CD4-positive, alpha-beta T cell treated with Interleukin-1 beta for 1 hour (primary cell): ENCODE data around the gene LIPC.

Experiments used
- DNase-seq, 2 donors: peaks; one replicate each; pipeline ENCODE4 v3.0.0-alpha.2; 2020 to 2022

LIPC gene

DNA sequence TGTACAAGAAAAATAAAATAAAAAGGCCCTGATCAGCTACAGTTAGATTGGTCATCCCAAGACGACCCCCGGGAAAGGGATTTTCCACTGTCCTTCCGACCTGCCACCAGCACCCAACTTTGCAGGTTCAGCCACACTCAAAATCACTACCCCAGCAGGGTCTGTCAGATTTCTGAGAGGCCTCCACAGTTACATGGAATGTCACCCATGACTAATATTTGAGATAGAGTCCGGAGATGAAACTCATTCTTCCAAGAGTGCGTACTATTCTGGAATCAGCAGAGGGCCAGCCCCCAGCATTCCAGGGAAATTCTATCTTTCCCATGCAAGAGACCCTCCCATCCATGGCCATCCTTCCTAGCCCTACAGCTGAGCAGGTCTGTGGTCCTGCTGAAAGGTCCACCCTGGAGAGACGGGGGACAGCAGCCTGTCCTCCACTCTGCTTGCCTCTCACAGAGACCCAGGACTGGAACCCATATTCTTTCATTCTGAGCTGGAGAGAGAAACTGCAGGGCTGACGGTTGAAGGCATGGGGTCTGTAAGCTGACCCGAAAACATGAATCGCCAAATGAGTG, 5.8 kb downstream of the LIPC start:
- no peak for DNase-seq

DNA sequence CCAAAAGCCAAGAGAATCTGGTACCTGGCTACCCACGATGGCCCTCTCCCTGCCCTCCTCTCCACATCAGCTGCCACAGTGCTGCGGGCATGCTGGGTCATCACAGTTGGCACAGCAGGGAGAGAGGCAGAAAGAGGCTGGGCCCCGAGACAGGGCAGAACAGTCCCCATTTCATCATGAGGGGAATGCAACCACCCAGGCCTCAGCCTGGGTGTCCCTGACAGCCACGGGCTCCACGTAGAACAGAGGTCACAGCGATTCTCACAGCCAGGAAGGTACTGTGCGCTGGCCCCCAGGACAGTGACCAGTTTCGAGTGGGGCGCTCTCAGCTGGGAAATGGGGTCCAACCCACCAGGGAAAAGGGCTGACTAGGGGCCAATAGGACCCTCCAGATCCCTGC, 6.3 kb downstream of the LIPC start:
- no peak for DNase-seq

DNA sequence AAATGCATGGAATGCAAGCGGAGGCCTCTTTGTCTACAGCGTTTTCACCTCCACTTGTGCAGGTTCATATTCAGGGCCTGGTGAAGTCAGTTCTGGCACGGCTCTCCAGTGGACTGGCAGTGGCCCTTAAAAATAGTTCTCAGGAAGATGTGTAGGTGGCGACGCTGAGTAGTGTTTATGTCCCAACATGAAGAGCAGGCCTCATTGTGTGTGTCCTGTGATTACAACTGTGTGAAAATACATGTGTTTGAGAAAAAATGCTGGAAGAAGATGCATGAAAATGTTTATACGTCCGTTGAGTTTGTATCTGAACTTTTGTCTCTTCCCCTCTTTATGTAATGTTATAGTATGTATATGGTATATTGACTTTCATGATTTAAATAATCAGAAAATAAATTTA, 7.2 kb downstream of the LIPC start:
- DNase-seq = peak; percentile 31 to 50

DNA sequence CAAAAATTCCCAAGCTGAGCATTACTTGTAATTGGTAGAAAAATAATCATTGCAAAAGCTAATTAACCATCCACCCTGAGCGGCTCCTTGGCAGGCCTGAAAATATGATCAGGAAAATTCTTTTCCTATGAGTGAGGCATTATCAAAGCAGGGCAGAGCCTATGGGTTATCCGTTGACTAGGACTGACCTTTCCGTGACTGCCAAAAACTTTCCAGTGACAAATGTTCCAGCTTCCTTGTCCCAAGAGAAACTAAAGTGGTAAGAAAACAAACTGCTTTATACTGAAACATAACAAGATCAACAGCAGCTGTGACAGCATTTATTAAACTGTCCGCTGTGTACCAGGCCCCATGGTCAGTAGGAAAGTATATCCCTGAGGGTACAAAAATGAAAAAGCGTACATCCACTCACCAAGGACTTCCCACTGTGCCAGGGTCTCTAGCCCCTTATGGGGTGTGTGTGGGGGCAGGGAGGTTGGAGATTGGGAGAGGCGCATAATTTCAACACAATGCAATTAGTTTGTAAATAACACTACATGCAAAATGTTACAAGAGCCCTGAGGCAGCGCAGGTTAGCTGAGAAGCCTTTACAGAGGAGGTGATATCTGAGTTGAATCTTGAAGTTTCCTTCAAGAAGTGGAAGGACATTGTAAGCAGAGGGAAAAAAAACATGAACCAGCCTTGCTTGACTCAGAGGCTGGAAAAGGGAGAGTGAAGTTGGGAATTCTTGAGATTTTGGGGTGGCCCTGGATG, 8.5 kb downstream of the LIPC start:
- DNase-seq = no peak

DNA sequence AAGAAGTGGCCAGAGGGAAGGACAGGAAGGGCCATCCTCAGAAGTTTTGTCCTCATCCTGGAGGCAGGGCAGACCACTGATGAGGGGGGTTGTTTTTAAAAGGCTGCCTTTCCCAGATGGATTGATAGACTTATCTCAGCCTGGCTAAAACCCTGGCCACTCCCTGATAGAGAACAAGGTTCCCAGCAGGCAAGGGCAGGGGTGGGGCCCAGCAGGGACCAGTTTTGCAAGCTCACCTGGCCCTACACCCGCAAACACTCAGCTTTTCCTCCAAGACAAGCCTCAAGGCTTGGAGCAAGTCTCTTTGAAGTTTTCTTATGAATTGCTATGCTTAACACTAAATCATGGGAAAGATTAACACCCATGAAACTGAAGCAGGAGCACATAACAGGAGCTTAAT, 9.1 kb downstream of the LIPC start:
- DNase-seq = no peak

DNA sequence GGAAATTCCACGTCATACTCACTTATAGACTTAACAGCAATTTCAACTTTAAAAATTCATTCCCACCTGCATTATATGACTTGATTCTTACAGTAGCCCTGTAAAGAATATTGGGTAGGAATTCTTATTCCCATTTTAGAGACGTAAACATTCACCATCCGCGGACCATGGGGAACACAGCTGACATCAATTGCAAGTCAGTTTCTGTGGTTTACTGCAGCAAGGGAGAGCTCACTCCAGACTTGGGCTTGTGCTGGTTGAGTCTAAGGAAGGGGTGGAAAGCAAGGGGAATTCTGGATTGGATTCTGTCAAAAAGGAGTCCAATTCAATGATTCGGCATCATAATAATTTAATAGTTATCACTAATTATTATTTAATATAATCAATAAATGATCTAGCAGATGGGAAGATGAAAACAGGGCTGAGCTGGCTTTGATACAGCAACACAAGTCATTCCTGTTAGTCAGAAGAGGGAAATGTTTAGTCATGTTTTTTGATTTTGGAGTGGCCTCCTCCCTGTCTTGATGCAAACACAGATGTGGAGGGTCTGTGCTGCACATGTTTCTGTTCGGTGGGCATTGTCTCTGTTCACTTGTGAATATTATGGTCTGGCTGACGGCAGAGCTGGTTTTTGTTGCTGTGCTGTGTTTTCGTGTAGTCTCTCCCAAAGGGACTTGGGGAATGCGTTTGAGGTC, 9.7 kb downstream of the LIPC start:
- DNase-seq = no peak

DNA sequence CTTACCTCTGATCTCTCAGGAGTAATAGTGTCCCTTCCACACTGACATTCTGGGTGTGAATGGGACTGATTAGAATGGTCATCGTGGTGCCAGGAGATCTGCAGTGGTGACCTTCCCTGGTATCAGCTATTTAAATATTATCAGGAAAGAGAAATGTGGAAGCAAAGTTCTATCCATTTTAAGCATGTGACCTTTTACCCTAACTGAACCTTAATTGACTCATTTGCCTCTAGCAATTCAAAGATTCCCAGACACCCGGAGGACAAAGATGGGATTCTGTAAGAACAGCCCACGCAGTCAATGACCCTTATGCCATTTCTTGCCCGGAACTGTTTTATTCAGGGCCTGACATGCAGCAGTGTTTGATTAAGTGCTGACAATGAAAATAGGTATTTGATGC, 10.3 kb downstream of the LIPC start:
- no peak for DNase-seq

DNA sequence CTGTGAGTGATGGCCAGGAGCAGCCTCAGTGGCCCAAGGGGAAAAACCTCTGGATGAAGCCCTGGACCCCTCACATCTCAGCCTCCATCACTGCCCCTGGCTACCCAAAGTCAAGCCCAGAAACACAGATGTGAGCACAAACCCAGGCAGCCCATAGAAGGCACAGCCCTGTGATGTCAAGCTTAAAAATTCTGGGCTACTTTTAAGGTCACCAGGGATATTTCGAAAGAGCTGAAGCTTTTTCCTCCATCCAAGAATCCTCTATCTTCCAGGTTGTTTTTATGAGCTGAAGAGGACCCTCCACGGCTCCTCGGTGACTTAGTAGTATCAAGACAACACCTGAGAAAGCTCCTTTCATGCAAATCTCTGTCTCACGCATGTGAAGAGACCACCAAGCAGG, 11.5 kb downstream of the LIPC start:
- DNase-seq = no peak

DNA sequence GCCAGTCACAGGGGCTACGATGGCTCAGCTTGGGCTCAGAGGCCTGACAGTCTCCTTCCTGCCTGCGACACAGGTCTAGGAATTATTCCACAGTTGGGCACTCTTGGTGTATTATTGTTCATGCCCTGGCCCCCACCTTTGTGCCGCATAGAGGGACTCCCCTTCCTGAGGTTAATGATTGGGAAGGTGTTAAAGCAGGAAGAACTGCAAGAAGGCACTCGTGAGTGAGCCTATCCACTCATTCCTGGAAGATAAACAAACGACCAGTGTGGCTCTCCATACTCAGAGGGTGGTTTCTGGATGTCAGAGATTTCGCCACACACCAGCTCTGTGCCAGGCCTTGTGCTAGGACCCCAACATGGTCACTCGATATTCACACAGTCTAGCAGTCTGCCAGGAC, 12.3 kb downstream of the LIPC start:
- no peak for DNase-seq

DNA sequence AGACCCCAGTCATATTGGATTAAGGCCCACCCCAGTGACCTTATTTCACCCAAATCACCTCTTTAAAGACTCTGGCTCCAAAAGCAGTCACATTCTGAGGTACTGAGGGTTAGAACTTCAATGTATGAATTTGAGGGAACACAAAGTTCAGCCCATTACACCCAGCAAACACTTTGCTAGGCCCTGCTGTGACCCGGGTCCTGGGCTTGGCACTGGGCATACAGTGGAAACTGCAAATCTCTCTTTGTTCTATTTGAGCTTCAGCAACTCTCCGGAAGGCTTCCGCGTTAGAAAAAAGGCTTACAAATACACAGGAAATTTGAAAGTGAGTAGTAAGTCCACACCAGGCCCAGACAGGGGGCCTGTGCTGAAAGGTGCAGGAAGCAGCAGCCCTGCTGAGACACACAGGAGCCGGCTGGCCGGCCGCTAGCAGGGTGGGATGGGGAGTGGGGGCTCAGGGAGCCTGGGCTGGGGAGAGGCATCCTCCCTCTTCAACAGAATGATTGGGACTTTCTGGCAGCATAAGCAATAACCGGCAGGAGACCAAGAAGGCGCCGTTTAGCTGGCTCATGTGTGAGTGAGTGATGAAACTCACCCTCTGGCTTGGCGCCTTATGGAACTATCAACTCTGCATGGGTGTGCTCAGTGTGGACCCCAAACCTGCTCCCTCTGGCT, 13.0 kb downstream of the LIPC start:
- no peak for DNase-seq

DNA sequence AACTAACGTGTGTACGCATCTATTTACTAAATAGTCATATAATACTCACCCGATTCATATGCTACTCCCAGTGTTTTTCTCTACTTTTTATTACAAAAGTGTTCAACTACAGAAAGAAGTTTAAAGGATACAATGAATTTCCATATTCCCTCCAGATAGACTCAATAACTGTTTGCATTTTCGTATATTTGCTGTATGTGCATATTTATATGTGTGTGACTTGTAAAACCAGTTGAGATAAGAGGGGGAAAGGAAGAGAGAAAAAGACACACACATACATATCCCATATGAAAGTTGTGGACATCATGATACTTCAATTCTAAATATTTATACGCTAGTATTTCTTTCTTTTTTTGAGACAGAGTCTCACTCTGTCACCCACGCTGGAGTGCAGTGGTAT, 14.1 kb downstream of the LIPC start:
- no peak for DNase-seq

DNA sequence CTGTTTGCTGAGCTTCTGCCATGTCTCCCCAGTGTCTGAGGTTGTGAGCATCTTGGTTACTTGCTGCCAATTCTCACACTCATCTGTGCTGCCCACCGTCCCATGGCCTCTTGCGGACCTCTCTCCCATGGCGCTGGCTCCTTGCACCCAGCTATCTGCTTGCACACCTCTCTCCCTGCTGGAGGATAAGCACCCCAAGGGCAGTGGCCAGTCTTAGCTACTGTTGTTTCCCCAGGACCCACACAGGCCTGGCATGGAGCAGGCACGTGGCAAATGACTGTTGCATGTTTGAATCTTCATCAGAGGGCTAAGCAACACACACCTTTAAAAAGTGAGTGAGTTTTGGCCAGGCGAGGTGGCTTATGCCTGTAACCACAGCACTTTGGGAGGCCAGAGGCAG, 14.7 kb downstream of the LIPC start:
- DNase-seq = no peak

DNA sequence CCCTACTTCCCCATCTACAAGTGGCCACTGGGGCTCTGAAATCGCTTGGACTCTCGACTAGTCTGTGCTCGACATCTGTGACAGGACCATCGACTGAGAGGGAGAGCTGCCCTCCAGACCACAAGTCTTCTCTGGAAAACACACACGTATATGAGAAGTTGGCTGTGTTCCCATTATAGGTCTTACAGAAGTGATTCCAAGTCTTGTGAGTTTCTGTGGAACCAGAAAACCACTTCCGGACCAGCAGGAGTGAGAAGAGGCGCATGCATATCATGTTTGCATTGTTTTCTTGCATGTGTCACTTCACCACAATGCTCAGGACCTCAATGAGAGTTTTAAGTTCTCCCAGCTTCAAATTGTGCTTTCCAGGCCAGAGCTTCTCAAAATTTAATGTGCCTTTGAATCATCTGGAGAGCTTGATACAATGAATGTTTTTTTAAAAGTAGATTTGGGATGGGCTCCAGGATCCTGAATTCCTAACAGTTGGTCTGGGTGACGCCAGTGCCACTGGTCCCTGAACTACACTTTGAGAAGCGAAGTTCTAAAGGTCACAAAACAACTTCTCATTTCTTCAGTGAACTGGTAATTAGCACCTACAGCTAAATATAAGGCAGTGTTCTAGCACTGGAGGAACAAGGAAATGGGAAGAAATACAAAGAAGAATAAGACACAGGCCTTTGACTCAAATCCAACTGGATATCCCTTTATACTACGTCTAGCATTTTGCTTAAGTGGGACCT, 15.7 kb downstream of the LIPC start:
- DNase-seq = no peak

DNA sequence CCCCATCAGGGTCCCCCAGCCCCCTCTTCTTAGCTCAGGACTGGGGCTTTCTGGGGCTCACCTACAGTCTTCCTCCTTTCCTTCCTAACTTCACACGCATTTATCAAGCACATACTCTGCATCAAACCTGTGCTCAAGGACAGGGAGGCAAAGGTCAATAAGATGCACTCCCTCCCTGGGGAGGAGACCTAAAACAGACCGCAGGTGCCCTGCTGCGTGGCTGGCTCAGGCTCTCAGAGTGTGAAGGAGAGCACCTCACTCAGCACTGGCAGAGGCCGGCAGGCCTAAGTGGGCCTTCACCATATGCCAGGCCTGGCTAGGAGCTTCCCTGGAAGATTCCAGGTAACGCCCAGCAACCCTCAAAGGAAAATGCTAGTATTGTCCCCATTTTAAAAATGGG, 16.5 kb downstream of the LIPC start:
- no peak for DNase-seq

DNA sequence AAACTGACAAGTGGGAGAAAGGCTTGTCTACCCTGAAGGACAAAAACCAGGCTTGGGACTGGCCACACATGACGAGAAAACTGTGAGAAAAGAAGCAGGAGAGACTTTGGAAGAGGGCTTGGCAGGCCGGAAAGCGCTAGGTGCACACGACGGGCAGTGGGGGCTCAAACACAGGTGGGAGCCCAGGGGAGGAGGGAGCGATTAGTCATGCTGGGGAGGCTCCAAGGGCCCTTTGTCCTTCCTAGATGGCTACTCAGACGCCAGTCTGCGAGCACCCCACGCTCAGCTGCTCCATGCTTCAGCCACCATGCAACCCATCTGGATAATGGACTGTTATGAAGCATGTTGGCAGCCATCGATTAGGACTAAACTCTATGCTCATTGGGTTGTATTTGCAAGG, 17.1 kb downstream of the LIPC start:
- no peak for DNase-seq

DNA sequence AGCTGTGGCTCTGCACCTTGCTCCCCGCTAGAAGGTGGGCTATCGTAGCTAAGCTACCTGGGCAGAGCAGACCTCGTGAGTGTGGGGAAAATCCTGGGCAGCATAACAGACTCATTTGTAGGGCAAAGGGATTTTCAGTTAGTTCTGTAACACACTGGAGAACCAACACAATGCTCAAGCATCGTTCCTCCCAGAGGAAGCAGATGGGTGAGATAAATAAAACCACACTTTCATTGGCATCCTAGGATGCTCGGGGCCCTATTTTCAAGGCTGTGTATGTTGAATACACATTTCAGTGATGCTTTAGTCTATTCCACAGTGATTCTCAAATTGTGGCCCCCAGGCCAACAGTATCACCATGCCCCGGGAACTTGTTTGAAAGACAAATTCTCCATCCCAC, 20.0 kb downstream of the LIPC start:
- DNase-seq = no peak

DNA sequence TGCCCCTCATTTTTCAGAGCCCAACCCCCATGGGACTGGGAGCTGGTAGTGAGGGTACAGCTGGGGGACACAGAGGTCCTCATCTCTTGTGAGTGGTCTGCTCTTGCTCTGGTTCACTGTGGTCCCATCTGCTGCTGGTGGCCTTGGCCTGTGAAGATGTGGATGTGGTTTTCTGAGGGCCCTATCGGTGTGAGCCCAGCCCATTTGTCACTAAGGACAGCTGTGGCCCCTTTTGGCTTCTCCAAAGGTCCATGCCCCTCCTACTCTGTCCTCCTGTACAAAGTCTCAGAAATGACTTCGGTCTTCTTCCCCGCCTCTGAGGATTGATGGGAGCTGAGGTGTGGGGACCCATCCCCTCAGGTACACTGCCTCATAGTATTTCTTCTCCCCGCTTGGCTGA, 21.0 kb downstream of the LIPC start:
- no peak for DNase-seq

DNA sequence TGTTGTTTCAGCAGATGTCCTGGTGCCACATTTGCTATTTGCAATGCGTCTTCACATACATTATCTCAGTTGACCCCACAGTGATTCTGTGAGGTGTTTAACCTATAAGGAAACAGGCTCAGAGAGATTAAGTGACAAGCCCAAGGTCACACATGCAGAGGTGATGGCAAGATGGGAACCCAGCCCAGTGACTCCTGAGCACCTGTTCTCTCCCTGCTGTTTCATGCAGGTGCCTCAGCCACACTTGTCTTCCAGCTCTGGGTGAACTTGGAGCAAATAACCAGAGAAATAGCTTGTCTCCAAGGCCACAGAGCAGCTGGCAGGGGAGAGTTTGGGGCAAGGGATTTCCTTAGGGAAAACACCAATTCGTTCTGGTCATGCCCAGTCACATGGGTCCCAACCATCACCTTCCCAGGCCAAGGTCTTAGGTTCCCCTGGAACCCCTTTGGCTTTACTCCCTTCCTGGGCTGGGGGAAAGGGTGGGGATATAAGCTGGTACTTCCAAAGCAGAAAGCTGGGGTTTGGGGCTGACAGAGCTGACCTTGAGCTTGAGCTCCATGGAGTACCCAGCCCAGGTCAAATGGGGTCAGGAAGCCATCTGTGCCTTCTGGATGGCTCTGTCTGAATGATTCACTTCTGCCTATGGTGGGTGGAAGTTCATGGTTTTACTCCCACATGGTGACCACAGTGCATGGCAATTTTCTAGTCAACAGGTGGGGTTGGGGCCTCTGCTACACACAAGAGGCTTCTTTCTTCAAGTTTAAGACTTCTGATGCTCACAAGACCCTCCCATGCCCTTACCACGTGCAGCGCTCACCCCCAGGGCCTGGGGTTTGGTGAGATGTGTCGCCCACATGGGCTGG, 22.4 kb downstream of the LIPC start:
- no peak for DNase-seq

DNA sequence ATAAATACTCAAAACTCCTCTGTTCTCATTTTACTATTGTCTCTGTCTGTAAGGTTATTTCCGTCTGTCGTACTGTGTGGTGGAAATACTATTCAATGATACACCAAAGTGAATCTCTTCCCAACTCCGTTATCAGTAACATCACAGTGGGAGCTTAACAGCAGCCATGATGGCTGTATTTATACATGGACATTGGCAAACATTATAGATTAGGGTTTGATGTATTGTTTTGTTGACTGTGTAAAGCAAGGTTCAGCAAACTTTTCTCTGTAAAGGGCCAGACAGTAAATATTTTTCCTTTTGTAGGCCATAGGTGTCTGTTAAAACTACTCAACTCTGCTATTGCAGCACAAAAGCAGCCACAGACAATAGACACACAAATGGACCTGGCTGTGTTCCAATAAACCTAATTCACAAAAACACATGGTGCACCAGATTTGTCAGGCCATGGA, 23.2 kb downstream of the LIPC start:
- no peak for DNase-seq

DNA sequence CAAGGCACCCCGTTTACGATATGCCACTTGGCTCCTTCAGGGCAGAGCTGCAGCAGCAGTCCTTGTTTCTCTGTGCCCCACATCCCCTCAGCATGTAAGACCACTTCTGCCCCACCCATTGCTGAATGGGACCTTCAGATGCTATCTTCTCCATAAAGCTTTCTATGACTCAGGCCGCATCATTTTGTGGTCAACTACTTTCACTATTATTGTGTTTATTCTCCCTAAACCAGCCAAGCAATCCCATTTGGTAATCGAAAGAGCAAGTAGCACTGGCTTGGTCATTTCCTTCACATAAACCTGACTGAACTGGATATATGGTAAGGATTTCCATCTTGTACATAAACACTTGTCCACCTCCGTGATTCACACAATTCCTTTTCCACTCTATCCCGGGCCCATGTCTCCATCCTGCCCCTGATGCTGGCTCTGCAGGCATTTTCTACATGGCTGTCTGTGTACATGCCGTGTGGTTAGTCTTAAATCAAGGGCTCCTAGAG, 25.7 kb downstream of the LIPC start:
- no peak for DNase-seq

DNA sequence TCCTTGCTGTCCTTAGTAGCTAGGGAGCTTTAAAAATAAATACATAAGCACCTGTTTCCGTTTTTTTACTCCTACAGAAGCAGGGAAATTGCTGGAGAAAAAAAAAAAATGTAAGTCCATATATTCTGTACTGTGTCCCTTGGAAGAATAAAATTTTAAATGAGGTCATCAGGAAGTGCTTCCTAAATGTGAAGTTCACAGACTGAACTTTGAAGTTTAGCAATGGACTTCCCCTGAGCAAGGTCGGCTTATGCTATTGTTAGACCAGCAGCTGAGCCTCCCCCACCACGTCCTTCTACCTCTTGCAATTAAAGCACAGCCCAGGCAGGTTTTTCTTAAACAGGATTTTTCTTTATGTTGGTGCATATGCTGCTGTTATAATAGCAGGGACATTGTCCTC, 26.3 kb downstream of the LIPC start:
- no peak for DNase-seq

DNA sequence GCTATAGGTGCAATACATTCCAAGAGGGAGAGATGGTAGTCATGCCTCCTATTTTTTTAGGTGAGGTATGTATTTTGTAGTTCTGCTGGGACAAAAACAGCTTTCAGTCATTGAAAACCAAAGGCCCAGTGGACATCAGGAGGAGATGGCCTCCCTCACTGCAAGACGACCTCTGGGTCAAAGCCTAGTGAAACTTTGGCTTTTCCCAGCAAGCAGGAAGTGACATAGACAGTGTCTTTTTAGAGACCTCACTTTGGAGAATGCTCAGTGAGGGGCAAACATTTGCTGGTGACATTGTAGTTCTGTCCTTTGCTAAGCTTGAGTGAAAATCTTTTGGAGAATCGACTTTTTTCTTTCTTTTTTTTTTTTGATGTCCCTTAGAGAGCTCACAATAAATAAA, 27.3 kb downstream of the LIPC start:
- DNase-seq = no peak
